GM19239 (cell line): Measurements from ENCODE around the gene GOLGA6L6.
"Not testable (repeated sequence)": the region's sequence is repeated elsewhere in the genome, so short reads cannot be mapped to it uniquely, and the experiment has no call there.

Experiments
- DNase-seq: peaks from one replicate; pipeline ENCODE4 v3.0.0; 2011; ENCODE audit warnings: low spot score; ENCODE audit not compliant: insufficient read length
- FAIRE-seq: peaks from 2 replicates; lab custom pipeline; 2011; peaks lifted over from hg19 to GRCh38; lab: Jason Lieb, UNC

The GOLGA6L6 gene

GRCh38 chr15:20541700-20542099, at the start of gene GOLGA6L6:
TSS of gene GOLGA6L6 (minus strand) at chr15:20541800. CDS start at chr15:20541709, 91 bp downstream.
- FAIRE-seq, DNase-seq: not testable (repeated sequence)

GRCh38 chr15:20590069-20590468, 48.5 kb upstream of the GOLGA6L6 start:
- DNase-seq: not testable (repeated sequence)

GRCh38 chr15:20586821-20587220, 45.2 kb upstream of the GOLGA6L6 start:
- not testable (repeated sequence) for DNase-seq, FAIRE-seq

More at GRCh38 chr15:20590069-20590468, 48.5 kb upstream of the GOLGA6L6 start:
- FAIRE-seq: not testable (repeated sequence)

- not testable (repeated sequence) for FAIRE-seq, DNase-seq
These were observed 41.1 kb upstream of the GOLGA6L6 start for GRCh38 chr15:20582726-20583115.

- FAIRE-seq, DNase-seq: not testable (repeated sequence)
These were observed 40.6 kb upstream of the GOLGA6L6 start for GRCh38 chr15:20582109-20582725.

- not testable (repeated sequence) for FAIRE-seq, DNase-seq
These were observed 39.9 kb upstream of the GOLGA6L6 start for GRCh38 chr15:20581261-20582108.

GRCh38 chr15:20579662-20580061, 38.1 kb upstream of the GOLGA6L6 start:
- not testable (repeated sequence) for DNase-seq, FAIRE-seq

GRCh38 chr15:20551289-20551688, 9.7 kb upstream of the GOLGA6L6 start:
- not testable (repeated sequence) for DNase-seq, FAIRE-seq

GRCh38 chr15:20505926-20506658, 35.5 kb downstream of the GOLGA6L6 start:
- not testable (repeated sequence) for DNase-seq, FAIRE-seq

GRCh38 chr15:20502839-20503238, 38.8 kb downstream of the GOLGA6L6 start:
- DNase-seq, FAIRE-seq: not testable (repeated sequence)

GRCh38 chr15:20501512-20502222, 39.9 kb downstream of the GOLGA6L6 start:
- not testable (repeated sequence) for FAIRE-seq, DNase-seq

- not testable (repeated sequence) for FAIRE-seq, DNase-seq
These were observed 43.8 kb downstream of the GOLGA6L6 start for GRCh38 chr15:20497781-20498180.

- DNase-seq, FAIRE-seq: not testable (repeated sequence)
These were observed 48.6 kb downstream of the GOLGA6L6 start for GRCh38 chr15:20493035-20493434.

- not testable (repeated sequence) for FAIRE-seq, DNase-seq
These were observed 49.0 kb downstream of the GOLGA6L6 start for GRCh38 chr15:20492598-20492997.

- not testable (repeated sequence) for DNase-seq, FAIRE-seq
These were observed 52.3 kb downstream of the GOLGA6L6 start for GRCh38 chr15:20489320-20489719.
